Activated CD4-positive, alpha-beta memory T cell treated with anti-CD3 and anti-CD28 coated beads, Interleukin-2, amount 10 ng/mL, durations not matched to agents 7 days and 5 days (primary cell): ENCODE measurements around the gene SNX5. TPM values are rescaled to one million over a fixed set of nuclear protein-coding genes. Genes with fewer than 3 reads are reported as not detected.

Experiments used
- CTCF ChIA-PET: fragments of 350-600 bp; sonication (Branson Sonifier 250); formaldehyde crosslinking; loops from one replicate; lab custom pipeline; 2021; ENCODE audit warnings: antibody characterized with exemption, inconsistent platforms; lab: Charles Lee
- POLR2A ChIA-PET: fragments of 350-600 bp; sonication (Branson Sonifier 250); formaldehyde crosslinking; loops from one replicate; lab custom pipeline; 2021; ENCODE audit warnings: antibody characterized with exemption; lab: Charles Lee
- DNase-seq: peaks from one replicate; pipeline ENCODE4 v3.0.0-alpha.2; 2020
- H3K27ac Mint-ChIP-seq: one replicate; pipeline ENCODE4 v1.8.0; 2021; ENCODE audit warnings: mild to moderate bottlenecking, mixed read lengths
- H3K27me3 Mint-ChIP-seq: one replicate; pipeline ENCODE4 v1.8.0; 2021; ENCODE audit warnings: mixed read lengths
- H3K36me3 Mint-ChIP-seq: one replicate; pipeline ENCODE4 v1.8.0; 2021; ENCODE audit warnings: low read depth, mixed read lengths
- H3K4me1 Mint-ChIP-seq: one replicate; pipeline ENCODE4 v1.8.0; 2021; ENCODE audit warnings: mixed read lengths
- H3K4me3 Mint-ChIP-seq: one replicate; pipeline ENCODE4 v1.8.0; 2021; ENCODE audit warnings: mild to moderate bottlenecking, mixed read lengths
- H3K9me3 Mint-ChIP-seq: one replicate; pipeline ENCODE4 v1.8.0; 2021; ENCODE audit warnings: mixed read lengths
- total RNA-seq, 2 experiments: library from RNA; stranded (reverse); gene quantifications; one replicate each; pipeline ENCODE4 v1.2.3, GENCODE V29; 2021

Gene SNX5
- total RNA-seq, 2 experiments from 2014 or later = 236 to 250 TPM

- Mint-ChIP-seq H3K9me3 (no peaks in the 10 kb centered on the region), H3K27ac (no peak overlapping the region), H3K4me3 (no peak overlapping the region), H3K36me3 (no peaks in the 10 kb centered on the region), H3K4me1 (no peaks in the 10 kb centered on the region), H3K27me3 (no peaks in the 10 kb centered on the region)
- no peak for DNase-seq
- ChIA-PET CTCF (interaction anchor here (0.9 to 1.0 kb wide), 2 partner anchors 8 to 322 kb away, joined by 3 read pairs; partner anchors contain the start of gene RRBP1), POLR2A (interaction anchor here (0.6 kb wide), 1 partner anchor 526 kb away, joined by 3 read pairs; no protein-coding TSS in a partner anchor)
Observed at GRCh38 chr20:18004384-18005031, 35.9 kb upstream of the SNX5 start.

- Mint-ChIP-seq H3K9me3 (no peaks in the 10 kb centered on the region), H3K36me3 (no peaks in the 10 kb centered on the region), H3K27ac (no peak overlapping the region), H3K4me3 (no peak overlapping the region), H3K4me1 (no peaks in the 10 kb centered on the region), H3K27me3 (no peaks in the 10 kb centered on the region)
- CTCF ChIA-PET = interaction anchor here (0.9 to 1.0 kb wide), 2 partner anchors 8 to 322 kb away, joined by 3 read pairs; partner anchors contain the start of gene RRBP1
- no peak for DNase-seq
- POLR2A ChIA-PET = interaction anchor here (0.6 kb wide), 1 partner anchor 525 kb away, joined by 3 read pairs; no protein-coding TSS in a partner anchor
Observed at GRCh38 chr20:18003897-18004296, 35.3 kb upstream of the SNX5 start.

DNA sequence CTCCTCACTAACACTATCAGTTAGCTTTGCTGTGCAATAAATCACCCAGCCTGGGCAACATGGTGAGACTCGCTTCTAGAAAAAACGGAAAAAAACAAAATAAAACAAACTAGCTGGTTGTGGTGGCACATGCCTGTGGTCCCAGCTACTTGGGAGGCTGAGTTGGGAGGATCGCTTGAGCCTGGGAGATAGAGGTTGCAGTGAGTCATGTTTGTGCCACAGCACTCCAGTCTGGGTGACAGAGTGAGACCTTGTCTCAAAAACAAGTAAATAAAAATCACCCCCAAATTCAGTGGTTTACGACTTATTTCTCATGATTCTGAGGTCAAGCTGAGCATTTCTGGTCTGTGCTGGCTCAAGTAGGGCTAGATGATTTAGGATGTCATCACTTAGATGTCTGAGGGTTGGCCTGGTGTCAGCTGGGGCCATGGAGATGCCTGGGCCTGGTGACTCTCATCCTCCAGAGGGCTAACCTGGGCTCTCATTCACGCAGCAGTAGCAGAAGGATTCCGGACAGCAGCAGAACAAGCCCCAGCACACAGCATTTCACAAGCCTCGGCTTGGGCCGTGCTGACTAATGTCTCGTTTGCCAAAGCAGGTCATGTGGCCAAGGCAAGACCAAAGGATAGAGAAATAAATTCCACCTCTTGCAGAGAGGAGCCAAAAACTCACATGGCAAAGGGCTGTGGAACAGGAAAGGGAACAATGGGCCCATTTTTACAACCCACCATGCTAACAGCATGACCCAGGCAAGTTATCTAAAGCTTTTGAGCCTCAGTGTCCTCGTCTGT lies 32.7 kb upstream of the SNX5 start:
- Mint-ChIP-seq H3K27me3 (peaks cover 5% of the 10 kb centered on the region), H3K4me1 (peaks cover 13% of the 10 kb centered on the region), H3K9me3 (no peaks in the 10 kb centered on the region), H3K4me3 (no peak overlapping the region), H3K27ac (no peak overlapping the region), H3K36me3 (no peaks in the 10 kb centered on the region)
- DNase-seq = no peak
- ChIA-PET CTCF (interaction anchor here (0.6 kb wide), 1 partner anchor 80 kb away, joined by 3 read pairs; no protein-coding TSS in a partner anchor), POLR2A (no interaction called here)

DNA sequence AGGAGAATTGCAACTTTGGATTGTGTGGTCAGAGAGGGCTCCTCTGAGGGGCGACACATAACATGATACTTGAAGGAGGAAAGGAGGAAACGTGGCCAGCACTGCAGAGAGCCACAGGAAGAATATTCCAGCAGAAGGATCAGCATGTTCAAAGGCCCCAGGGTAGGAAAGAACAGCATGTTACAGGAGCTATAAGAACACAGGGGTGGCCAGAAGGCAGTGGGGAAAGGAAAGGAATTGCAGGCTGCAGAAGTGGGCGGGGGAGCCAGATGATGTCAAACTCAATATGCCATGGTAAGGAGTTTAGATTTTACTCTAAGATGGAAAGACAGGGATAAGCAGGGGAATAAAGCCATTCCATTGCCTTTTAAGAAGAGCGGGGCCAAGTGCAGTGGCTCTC lies 31.0 kb upstream of the SNX5 start:
- Mint-ChIP-seq H3K4me3 (no peak overlapping the region), H3K27me3 (peaks cover 5% of the 10 kb centered on the region), H3K27ac (no peak overlapping the region), H3K9me3 (no peaks in the 10 kb centered on the region), H3K36me3 (no peaks in the 10 kb centered on the region), H3K4me1 (peaks cover 23% of the 10 kb centered on the region)
- ChIA-PET POLR2A (interaction anchor here (2.0 to 27.8 kb wide), 2 partner anchors 35 to 317 kb away, joined by 10 to 353 read pairs; partner anchors contain the start of genes MGME1, RRBP1 and SNX5), CTCF (no interaction called here)
- DNase-seq = no peak

DNA sequence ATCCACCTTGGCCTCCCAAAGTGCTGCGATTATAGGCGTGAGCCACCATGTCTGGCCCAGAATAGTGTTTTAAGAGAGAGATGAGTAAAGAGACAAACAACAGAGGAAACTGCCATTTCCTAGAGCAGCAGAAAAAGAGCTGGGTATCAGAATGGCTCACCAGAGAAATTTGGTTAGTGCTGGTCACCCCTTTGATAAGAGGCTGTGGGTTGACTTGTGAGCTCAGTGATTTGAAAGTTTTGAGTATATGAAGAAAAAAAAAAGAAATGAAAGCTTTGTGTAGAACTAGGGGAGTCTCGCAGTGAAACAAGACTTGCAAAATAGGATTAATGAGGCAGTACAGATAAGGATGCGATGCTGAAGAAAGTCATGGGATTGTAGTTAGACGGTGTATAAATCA lies 29.9 kb upstream of the SNX5 start:
- peaks cover 5% of the 10 kb centered on the region for H3K27me3 Mint-ChIP-seq
- no peaks in the 10 kb centered on the region for H3K9me3 Mint-ChIP-seq
- DNase-seq = no peak
- peaks cover 28% of the 10 kb centered on the region for H3K4me1 Mint-ChIP-seq
- CTCF ChIA-PET = interaction anchor here (0.9 kb wide), 1 partner anchor 315 kb away, joined by 4 read pairs; the partner anchor contains the start of gene RRBP1
- POLR2A ChIA-PET = interaction anchor here (2.0 to 27.8 kb wide), 2 partner anchors 34 to 316 kb away, joined by 10 to 353 read pairs; partner anchors contain the start of genes MGME1, RRBP1 and SNX5
- no peak overlapping the region for H3K4me3 Mint-ChIP-seq
- no peaks in the 10 kb centered on the region for H3K36me3 Mint-ChIP-seq
- H3K27ac Mint-ChIP-seq = no peak overlapping the region

- Mint-ChIP-seq H3K4me1 (peaks cover 47% of the 10 kb centered on the region), H3K36me3 (peaks cover 5% of the 10 kb centered on the region), H3K4me3 (no peak overlapping the region), H3K27ac (no peak overlapping the region), H3K27me3 (peaks cover 5% of the 10 kb centered on the region), H3K9me3 (no peaks in the 10 kb centered on the region)
- peak; percentile 48 for DNase-seq
- POLR2A ChIA-PET = interaction anchor here (1.1 to 27.8 kb wide), 4 partner anchors 22 to 314 kb away, joined by 3 to 353 read pairs (median 4); partner anchors contain the start of genes MGME1, RRBP1 and SNX5
- CTCF ChIA-PET = interaction anchor here (0.7 to 2.5 kb wide), 24 partner anchors 8 to 492 kb away, joined by 3 to 13 read pairs (median 3); partner anchors contain the start of gene RRBP1
Observed at GRCh38 chr20:17995967-17996819, 27.6 kb upstream of the SNX5 start.

- H3K36me3 Mint-ChIP-seq = peaks cover 24% of the 10 kb centered on the region
- peak overlapping the region; percentile 45 for H3K4me3 Mint-ChIP-seq
- H3K4me1 Mint-ChIP-seq = peaks cover 50% of the 10 kb centered on the region
- peak overlapping the region; percentile 89 for H3K27ac Mint-ChIP-seq
- ChIA-PET POLR2A (interaction anchor here (1.1 to 27.8 kb wide), 6 partner anchors 20 to 481 kb away, joined by 3 to 353 read pairs (median 3); partner anchors contain the start of genes MGME1 and SNX5), CTCF (interaction anchor here (1.2 to 2.2 kb wide), 2 partner anchors 26 to 311 kb away, joined by 5 to 8 read pairs; partner anchors contain the start of gene RRBP1)
- H3K9me3 Mint-ChIP-seq = no peaks in the 10 kb centered on the region
- H3K27me3 Mint-ChIP-seq = peaks cover 3% of the 10 kb centered on the region
- no peak for DNase-seq
Observed at GRCh38 chr20:17993546-17993945, 25.0 kb upstream of the SNX5 start.

DNA sequence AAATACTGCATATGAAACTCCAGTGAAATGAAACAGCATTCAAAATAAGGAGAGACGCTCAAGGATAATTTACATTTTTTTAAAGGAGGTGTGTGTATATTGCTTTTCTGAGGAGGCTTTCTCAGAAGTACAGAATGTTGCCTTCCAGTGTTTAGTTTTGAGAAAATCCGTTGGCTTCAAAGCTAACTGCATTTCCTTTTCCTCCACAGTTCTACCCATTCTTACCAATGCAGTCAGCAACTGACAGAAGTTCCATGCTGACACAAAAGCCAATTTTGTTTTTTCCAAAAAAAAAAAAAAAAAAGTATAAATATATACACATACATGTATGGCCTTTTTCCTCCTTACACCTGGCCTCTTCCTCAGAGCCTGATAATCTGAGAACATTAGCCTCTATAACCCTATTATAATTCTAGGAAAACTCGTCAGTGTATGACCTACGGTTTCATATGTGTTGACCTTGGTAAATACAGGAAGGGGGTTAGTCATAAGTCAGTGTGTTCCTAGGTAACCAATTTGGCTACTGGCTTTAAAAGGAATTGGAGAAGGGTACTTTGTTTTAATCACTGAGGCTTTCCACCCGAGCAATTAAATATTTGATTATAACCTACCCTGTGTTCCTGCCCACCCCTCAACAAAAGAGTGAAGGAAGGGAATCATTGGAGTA lies 24.4 kb upstream of the SNX5 start:
- Mint-ChIP-seq H3K27me3 (no peaks in the 10 kb centered on the region), H3K27ac (peak overlapping the region; percentile 89), H3K9me3 (no peaks in the 10 kb centered on the region), H3K4me1 (peaks cover 48% of the 10 kb centered on the region), H3K36me3 (peaks cover 29% of the 10 kb centered on the region), H3K4me3 (peak overlapping the region; percentile 55)
- POLR2A ChIA-PET = interaction anchor here (1.1 to 27.8 kb wide), 7 partner anchors 19 to 481 kb away, joined by 3 to 353 read pairs (median 3); partner anchors contain the start of genes MGME1 and SNX5
- CTCF ChIA-PET = interaction anchor here (0.6 to 2.2 kb wide), 3 partner anchors 30 to 310 kb away, joined by 3 to 8 read pairs (median 5); partner anchors contain the start of gene RRBP1
- no peak for DNase-seq

GRCh38 chr20:17992224-17992637 lies 23.6 kb upstream of the SNX5 start:
- DNase-seq = peak; percentile 63
- Mint-ChIP-seq H3K9me3 (no peaks in the 10 kb centered on the region), H3K4me3 (peak overlapping the region; percentile 55), H3K4me1 (peaks cover 49% of the 10 kb centered on the region), H3K27ac (peak overlapping the region; percentile 89), H3K27me3 (no peaks in the 10 kb centered on the region), H3K36me3 (peaks cover 35% of the 10 kb centered on the region)
- POLR2A ChIA-PET = interaction anchor here (1.4 to 27.8 kb wide), 5 partner anchors 19 to 459 kb away, joined by 3 to 353 read pairs (median 3); partner anchors contain the start of genes MGME1 and SNX5
- CTCF ChIA-PET = interaction anchor here (0.6 to 2.2 kb wide), 3 partner anchors 29 to 310 kb away, joined by 3 to 8 read pairs (median 5); partner anchors contain the start of gene RRBP1

- ChIA-PET POLR2A (interaction anchor here (27.8 kb wide), 1 partner anchor 26 kb away, joined by 353 read pairs; the partner anchor contains the start of genes MGME1 and SNX5), CTCF (interaction anchor here (1.1 kb wide), 1 partner anchor 46 kb away, joined by 3 read pairs; no protein-coding TSS in a partner anchor)
- Mint-ChIP-seq H3K4me3 (no peak overlapping the region), H3K27ac (no peak overlapping the region), H3K27me3 (no peaks in the 10 kb centered on the region), H3K4me1 (peaks cover 41% of the 10 kb centered on the region), H3K9me3 (no peaks in the 10 kb centered on the region), H3K36me3 (peaks cover 38% of the 10 kb centered on the region)
- DNase-seq = no peak
Observed at GRCh38 chr20:17990278-17990972, 21.8 kb upstream of the SNX5 start.
